Stimulated activated CD4-positive, alpha-beta T cell treated with anti-CD3 and anti-CD28 coated beads, Interleukin-2, amount 100 ng/mL, for 24 hours (primary cell): ENCODE measurements around the gene RNF146.
A peak's percentile ranks its signal among the peaks of the same experiment; 100 is the strongest.
"Not testable (repeated sequence)": the region's sequence is repeated elsewhere in the genome, so short reads cannot be mapped to it uniquely, and the experiment has no call there.

Experiments
- DNase-seq, 2 donors: peaks; one replicate each; pipeline ENCODE4 v3.0.0-alpha.2; 2020

Gene RNF146

DNA sequence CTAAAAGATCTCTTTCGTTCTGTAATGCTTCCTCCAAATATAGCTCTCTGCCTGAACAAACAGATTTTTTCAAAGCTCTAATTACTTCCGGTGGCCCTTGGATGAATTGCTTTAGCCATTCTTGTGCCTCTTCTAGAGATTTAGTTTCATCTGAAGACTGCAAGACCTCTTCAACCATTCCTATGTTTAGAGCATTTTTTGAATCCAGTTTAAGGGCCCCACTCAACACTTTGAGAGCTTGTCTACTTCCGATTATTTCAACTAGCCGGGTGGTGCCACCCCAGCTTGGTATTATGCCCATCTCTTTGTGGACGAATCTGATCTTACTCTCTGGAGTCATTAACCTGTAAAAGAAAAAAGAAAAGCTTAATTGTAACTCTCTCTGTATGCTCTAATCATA is 23.3 kb downstream of the RNF146 start:
- DNase-seq: no peak

DNA sequence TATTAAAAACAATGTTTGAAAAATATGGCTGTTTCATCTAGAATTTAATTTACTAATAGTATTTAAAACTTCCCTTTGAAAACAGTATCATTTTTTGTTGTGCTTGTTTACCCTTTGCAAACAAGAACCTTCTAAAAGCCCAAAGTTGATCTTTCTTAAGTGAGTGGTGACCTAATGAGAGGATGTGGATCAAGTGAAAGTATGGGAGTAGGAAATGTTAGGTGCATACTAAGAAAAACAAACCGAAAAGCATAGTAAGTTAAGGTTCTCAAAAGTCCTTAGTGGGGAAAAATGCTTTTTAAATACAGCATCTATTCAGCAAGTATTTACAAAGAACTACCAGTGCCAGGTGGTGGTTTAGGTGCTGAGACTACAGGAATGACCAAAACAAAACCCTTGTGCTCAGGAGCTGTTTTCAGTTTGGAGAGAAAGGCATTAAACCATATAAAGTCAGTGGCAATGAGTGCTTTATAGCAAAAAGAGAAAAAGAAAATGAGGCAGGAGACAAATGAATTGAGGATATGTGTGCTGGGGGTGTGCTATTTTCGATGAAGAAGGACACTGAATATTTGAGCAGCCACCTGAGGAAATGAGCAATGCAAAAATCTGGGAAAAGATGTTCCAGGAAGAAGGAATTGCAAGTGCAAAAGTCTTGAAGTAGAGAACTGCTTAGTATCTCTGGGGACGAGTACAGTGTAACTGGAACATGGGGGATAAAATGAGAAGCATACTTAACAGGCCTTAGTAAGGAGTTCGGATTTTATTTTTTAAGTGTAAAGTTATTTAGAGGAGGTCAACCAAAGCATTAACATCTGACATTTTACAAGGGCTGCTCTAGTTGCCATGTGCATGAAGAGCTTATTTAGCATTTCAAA is 24.0 kb downstream of the RNF146 start:
- DNase-seq: no peak

DNA sequence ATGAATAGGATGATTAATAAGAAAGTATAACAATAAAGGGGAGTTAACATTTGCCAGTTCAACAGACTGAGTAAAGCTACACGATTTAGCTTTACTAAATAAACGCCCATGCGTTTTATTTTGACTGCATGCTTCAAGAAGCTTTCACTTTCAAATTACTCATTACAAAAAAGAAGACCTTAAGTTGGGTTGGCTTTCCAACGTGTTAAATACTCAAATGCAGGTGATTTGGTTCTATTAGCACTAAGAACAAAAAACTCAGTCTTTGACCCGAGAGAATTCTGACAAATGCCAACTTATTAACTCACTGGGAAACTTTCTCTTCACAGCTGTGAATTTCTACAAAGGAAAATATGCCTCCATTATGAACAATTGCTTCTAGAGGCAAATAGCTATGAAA is 24.8 kb downstream of the RNF146 start:
- DNase-seq: no peak

DNA sequence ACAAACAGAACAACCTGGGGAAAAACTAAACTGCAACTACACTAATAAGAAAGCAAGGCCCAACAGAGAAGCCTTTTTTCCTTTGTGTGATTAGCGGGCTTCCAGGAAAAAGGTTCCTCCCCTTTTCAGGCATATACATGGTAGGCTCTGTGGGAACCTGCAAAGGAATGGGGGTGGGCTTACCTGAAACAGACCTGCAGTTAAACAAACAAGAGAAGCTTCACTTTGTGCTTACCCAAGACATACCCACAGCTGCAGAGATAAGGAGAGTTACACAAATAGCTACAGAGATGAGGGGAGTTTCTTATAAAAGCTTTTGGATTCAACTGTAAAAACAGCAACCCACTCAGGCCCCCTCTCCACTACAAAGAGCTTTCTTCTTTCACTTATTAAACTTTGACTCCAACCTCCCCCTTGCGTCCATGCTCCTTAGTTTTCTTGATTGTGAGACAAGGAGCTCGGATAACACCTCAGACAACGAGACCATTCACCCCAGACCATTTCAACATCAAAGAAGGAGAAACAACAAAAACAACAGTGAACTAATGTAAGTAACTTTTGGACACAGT is 30.9 kb downstream of the RNF146 start:
- no peak for DNase-seq

DNA sequence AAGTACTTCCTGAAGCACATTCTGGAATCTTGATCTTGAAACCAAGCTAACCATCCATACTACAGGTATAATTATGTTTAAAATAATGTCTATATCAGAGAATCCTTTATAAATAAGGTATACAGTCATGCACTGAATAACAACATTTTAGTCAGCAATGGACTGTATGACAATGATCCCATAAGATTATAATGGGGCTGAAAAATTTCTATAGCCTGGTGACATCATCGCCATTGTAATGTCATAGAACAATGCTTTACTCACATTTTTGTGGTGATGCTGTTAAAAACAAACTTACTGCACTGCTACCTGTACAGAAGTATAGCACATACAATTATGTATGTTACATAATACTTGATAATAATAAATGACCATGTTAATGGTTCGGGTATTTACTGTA is 31.8 kb downstream of the RNF146 start:
- DNase-seq: no peak

DNA sequence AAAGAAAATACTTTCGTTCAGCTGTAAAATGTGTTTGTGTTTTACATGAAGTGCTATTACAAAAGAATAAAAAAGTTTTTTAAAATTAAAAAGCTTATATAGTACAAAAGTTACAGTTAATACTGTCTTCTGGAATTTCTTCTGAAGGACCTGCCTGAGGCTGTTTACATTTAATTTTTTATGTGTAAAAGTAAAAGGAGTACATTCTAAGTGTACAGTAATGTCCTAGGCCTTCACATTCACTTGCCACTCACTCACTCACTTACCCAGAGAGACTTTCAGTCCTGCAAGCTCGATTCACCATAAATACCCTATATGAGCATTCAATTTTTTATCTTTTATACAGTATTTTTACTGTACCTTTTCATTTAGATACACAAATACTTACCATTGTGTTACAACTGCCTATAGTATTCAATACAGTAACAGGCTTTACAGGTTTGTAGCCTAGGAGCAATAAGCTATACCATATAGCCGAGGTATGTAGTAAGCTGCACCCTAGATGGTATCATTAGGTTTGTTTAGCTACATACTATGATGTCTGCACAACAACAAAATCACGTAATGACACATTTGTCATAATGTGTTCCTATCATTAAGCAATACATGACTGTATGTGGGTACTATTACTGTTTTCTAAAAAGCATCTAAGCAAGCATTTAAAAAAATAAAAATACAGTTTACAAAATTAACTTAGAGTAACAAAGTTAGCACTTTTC is 33.0 kb downstream of the RNF146 start:
- no peak for DNase-seq

DNA sequence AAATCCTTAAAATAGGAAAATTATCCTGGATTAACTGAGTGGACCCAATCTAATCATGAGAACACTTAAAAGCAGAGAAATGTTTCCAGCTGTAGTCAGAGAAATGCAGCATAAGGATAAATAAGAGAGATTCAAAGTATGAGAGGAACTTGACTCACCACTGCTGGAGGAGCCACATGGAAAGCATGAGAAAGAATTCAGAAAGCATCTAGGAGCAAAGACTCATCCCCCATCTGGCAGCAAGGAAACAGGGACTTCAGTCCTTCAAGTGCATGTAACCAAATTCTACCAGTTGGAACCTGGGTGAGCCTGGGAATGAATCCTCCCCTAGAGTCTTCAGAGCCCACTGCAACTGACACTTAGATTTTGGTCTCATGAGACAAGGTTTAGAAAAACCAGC is 33.7 kb downstream of the RNF146 start:
- no peak for DNase-seq

DNA sequence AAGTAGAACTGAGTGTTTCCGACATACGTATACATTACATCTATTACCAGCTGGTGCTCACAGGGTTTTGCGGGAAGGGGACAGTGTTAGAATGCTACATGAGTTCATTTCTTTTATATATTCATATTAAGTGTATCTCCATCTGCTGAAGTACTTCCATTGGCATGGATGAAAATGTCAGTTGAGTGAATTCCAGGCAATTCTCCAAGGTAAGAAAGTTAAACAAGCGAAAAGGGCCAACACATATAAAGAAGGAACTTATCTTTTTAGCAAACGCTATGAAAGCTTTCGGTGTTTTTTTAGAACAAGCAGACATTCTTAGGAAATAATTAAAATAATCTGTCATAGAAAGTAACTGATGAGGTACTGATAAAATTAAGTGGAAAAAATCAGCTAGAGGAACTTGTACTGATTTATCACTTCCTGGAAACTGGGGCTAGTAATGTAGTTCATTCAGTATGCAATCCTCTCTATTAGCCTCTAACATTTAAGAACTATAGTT is 34.6 kb downstream of the RNF146 start:
- no peak for DNase-seq

DNA sequence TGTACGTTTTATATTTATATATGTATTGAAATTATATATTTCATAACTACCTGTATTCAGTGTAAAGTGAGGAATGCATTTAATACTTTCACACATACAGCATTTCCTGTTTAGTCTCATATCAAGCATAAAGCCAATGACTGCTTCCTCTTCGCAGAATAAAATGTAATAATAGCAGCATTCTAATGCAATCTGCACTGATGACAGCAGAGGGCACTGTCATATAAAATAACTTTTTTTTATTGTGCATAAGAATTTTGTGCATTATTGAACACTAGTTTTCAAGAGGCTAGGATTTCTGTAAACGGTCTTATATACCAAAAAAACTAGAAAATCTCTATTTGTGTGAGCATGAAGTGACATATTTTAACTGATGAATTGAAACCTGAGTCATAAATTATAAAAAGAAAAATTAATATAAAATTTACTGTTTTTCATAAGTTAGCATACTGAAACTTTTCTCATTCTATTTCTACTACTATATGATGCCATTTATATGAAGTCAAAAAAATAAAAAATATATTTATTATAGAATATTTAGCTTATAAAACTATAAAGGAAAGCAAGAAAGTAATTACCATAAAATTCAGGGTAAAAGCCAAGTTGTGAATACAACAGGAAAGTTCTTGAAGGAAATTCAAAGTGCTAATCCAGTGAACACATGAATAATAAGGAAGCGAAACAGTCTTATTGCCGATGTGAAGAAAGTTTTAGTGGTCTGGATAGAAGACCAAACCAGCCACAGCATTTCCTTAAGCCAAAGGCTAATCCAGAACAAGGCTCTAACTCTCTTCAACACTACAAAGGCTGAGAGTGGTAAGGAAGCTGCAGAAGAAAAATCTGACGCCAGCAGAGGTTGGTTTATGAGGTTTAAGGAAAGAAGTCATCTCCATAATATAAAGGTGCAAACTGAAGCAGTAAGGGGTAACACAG is 36.3 kb downstream of the RNF146 start:
- DNase-seq: peak; percentile 46 to 47

DNA sequence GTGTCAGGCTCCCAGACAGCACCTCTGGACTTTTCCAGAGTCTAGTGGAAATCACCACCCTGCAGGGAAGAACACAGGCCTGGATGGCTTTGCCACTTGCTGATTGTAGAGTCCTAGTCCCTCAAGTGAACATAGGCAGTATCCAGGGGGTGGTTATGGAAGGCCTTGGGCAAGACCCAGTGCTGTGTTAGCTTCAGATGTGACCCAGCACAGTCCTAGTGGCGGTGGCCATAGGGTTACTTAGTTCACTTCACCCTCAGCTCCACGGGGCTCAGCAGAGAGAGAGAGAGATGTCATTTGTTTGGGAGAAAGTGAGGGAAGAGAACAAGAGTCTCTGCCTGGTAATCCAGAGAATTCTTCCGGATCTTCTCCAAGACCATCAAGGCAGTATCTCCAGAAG is 37.3 kb downstream of the RNF146 start:
- no peak for DNase-seq

DNA sequence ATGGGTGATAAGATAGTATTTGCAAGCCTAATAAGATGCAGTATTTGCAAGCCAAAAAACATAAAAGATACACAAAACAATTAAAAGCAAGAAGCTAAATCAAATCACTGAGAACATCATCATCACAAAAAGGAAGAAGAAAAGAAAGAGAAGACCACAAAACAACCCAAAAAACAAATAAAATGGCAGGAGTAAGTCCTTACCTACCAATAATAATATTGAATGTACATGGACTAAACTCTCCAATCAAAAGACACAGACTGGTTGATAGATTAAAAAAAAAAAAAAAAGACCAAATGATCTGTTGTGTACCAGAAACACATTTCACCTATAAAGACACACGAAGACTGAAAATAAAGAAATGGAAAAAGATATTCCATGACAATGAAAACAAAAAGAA is 39.1 kb downstream of the RNF146 start:
- no peak for DNase-seq

DNA sequence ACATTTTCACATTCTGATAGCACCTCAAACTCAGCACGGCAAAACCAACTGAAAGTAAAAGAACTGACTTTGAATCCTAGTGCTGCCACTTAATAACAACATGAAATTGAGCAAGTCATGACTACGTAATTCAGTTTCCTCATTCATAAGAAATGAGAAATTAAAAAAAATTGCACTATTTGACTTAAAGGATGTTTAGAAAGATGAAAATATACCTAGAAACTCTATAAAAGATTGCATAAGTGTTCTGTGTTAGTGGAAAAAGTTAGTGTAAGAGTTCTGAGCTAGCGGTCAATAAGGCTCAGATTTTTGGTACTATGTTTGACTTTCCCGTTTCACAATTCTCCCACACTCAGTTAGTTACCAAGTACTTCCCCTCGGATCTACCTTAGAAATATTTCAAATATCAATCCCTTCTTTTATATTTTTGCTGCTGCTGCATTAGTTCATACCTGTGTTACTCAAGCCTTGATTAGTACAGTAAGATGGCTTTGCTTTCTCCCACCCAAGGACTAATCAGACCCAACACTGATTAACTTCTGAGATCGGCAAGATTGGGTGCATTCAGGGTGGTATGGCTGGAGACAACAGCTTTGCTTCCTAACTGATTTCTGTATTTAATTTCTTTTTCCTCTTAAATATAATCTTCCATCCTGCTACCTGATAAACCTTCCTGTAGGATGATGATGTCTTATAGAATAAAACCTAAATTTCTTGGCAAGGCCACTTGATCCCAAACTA is 50.9 kb downstream of the RNF146 start:
- DNase-seq: no peak

DNA sequence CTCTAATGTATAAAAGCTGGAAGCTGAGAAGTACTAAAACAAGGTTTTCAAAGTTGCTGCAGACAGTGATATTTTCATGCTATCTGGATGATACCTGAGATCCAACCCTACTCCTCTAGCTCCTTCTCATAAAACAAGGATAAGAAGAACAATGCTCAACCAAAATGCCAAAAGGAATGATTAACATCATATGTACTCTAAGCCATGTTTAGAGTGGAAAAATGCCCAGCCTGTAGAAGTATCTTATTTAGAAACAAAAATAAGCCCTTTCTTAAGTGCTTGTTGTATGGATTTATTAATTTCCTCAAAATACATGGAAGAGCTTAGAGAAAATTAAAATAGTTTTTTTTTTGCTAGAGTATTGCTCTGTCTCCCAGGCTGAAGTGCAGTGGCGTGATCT is 53.0 kb downstream of the RNF146 start:
- DNase-seq: no peak

DNA sequence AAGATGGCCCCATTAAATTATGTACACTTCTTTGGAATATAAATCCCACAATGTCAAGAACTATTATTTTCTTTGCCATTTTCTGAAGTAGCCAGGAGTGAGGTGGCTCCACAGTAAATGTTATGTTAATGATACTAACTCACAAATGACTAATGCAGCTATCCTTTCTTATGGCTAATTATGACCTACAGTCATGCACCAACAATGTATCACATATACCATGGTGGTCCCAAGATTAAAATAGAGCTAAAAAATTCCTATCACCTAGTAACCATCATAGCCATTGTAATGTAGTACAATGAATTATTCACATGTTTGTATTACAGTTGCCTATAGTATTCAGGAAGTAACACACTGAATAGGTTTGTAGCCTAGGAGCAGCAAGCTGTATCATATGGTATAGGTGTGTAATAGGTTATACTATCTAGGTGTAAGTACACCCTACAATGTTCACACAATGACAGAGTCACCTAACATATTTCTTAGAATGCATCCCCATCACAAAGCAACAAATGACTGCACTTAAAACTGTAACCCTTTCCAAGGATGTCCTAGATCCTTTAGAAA is 61.5 kb downstream of the RNF146 start:
- DNase-seq: no peak

DNA sequence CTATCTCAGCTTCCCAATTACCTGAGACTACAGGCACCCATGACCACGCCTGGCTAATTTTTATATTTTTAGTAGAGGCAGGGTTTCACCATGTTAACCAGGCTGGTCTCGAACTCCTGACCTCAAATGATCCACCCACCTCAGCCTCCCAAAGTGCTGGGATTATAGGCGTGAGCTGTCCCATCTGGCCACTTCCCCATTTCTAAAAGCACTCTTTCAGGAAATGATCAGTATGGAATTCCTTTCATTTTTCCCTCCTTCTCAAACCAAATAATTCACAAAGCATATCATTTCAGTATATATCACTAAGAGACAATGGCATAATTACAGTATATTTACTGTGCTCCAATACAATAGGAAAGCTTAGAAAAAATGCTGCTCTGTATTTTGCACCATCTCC is 64.6 kb downstream of the RNF146 start:
- DNase-seq: not testable (repeated sequence)

DNA sequence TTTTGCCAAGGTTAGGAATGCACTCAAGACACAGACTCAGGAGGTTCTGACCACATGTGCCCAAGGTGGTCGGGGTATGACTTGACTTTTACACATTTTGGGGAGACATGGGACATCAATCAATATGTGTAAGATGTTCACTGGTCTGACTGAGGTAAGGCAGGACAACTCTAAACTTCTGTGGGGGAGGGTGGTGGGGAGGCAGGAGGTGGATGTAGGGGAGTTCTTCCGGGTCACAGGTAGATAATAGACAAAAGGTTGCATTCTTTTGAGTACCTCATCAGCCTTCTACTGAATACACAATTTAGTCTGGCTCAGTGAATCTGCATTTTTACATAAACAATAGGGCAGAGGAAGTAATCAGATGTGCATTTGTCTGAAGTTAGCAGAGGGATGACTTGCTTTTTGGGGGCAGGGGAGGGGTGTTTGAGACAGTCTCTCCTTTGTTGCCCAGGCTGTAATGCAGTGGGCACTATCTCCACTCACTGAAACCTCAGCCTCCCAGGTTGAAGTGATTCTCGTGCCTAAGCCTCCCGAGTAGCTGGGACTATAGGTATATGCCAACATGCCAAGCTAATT is 65.8 kb downstream of the RNF146 start:
- no peak for DNase-seq
